ENCODE results near the gene THSD7A.

DNA sequence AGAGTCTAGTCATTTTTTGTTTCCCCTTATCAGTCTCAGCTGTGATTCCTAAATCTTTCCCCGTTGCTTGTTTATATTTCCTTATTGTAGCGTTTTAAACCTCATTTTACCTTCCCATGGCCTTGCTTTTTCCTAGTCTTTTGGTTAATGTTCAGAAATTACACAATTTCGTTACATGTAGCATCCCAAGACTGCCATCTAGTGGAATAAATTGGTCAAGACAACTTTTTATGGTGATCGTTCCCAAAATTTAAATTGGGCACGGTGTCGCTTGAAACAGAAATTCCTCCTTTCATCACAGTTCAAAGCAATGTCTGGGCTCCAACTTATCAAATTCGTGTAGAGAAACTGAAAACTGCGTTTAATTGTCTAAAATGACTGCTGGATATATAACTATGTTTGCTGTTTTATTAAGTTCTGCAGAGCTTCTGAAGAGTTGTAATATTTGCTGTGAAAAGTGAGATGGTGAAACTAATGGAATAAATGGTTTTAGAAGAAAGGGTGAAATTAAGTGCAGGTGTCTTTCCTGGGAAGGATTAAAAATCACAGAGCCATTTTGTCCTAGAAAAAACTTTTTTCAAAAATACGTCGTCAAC is 488.1 kb downstream of the THSD7A start:
- TF ChIP-seq POLR2AphosphoS5 (IDR thresholded peaks at IDR 0.05; ENCODE audit: borderline replicate concordance, low read depth, low read length) (no peak), EZH2 (IDR thresholded peaks at IDR 0.05) (no peak)

Data from SK-N-MC (cell line).